Hematopoietic multipotent progenitor cell treated with erythropoietin and hydrocortisone succinate and interleukin-3 and kit ligand, for 17 days (in vitro differentiated cells): ENCODE measurements around the gene RMDN3.

Source experiments
- DNase-seq: peaks from one replicate; pipeline ENCODE4 v3.0.0-alpha.2; 2015; ENCODE audit warnings: low spot score

RMDN3 gene

DNA sequence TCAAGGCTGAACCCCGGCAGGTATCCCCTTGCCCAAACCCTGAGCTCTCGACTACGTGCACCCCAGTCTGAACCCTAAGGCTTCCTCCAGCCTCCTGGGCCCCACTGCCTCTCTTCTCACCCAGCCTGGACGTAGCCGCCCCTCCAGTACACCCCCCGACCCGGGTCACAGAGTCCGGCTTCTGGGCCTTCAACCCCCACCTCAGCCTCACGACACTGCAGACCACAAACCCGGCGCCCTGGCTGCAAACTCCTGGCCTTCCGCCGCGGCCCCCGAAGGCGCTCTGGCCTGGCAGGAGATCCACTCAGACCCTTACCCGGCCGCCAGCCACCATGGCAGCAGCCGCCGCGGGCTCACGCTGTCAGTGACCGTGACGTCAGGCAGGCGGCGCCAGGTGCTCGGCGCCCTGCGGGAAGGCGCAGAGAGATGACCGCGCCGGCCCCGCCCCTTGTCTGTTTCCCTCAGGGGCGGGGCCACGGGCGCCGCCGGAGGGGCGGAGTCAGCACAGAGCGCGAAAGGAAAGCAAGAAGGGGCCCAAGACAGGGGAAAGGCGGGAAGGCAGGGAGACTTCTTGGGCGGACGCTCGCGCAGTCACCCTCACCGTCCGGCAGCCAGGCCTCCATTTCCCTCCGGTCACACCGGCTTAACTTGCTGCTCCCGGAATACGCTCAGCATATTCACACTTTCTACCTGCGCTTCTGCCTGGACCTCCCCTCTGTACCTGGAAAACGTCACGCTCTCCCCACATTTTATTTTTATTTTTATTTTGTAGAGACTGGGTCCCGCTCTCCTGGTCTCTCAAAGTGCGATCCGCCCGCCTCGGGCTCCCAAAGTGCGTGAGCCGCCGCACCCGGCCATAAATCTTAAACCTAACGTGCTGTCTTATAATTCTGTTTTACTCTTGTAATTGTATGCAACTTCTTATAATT is at the start of gene RMDN3:
Gene RMDN3, minus strand, starts transcription at position 372 of the 929 bp plus-strand sequence. CDS start 471 bp downstream, outside the sequence.
- peak; percentile 96 for DNase-seq

- no peak for DNase-seq
Measured at GRCh38 chr15:40803688-40804087, 48.6 kb upstream of the RMDN3 start.

GRCh38 chr15:40803076-40803475 is 48.0 kb upstream of the RMDN3 start:
- DNase-seq: no peak

DNA sequence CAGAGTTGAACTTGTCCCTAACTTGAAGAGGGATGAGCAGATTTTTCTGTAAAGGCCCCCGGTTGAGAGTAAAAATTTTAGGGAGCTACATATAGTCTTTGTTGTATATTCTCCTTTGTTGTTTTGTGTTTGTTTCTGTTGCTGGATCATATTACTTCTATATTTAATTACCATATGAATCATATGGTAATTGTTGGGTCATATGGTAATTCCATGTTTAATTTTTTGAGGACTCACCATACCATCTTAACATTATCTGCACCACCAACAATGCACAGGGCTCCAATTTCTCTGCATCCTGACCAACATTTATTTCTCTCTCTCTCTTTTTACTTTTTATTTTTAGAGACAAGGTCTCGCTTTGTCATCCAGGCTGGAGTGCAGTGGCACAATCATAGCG is 44.5 kb upstream of the RMDN3 start:
- DNase-seq: no peak

DNA sequence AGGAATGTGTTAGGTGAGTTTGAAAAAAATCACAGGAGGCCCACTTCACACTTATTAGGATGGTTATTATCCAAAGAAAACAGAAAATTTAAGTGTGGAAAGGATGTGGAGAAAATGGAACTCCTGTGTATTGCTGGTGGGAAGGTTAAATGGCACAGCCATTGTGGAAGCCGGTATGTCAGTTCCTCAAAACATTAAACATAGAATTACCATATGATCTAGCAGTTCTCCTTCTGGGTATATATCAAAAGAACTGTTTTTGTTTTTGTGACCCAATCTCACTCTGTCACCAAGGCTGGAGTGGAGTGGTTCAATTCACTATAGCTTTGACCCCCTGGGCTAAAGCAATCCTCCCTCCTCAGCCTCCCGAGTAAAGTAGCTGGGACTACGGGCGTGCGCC is 41.5 kb upstream of the RMDN3 start:
- DNase-seq: no peak

DNA sequence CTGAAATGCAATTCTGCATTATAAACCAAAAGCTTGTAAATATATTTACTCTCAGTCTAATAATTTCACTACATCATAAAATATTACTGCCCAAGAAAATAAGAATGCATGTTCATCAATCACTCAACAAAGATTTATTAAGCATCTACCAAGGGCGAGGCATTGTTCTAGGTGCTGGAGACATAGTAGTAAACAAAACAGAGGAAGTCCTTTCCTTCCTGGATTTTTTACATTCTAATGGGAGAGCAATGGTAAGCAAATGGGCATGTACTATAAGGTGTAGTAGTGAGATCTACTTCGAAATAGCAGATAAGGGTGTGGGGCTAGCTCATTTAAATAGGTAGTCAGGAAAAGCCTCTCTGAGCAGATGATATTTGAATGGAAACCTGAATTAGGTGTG is 41.0 kb upstream of the RMDN3 start:
- no peak for DNase-seq

- peak; percentile 38 for DNase-seq
Measured at GRCh38 chr15:40793216-40793989, 38.3 kb upstream of the RMDN3 start.

- no peak for DNase-seq
Measured at GRCh38 chr15:40792394-40792793, 37.3 kb upstream of the RMDN3 start.

DNA sequence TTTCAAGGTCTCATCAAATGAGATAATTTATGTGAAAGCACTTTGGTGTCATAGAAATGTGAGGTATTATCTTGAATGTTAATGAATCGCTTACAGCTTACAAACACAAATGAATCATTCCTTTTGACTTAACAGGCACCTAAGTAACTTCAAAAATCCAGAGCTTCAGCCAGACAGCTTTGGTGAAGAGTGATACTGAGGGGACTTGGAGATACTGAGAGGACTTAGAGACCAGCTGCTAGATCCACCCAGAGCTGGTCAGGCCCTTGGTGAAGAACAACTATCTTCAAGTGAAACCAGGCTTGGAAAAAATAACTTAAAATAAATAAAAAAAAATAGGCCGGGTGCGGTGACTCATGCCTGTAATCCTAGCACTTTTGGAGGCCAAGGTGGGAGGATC is 35.7 kb upstream of the RMDN3 start:
- DNase-seq: no peak

GRCh38 chr15:40789999-40790398 is 34.9 kb upstream of the RMDN3 start:
- no peak for DNase-seq

GRCh38 chr15:40789119-40789518 is 34.1 kb upstream of the RMDN3 start:
- no peak for DNase-seq

DNA sequence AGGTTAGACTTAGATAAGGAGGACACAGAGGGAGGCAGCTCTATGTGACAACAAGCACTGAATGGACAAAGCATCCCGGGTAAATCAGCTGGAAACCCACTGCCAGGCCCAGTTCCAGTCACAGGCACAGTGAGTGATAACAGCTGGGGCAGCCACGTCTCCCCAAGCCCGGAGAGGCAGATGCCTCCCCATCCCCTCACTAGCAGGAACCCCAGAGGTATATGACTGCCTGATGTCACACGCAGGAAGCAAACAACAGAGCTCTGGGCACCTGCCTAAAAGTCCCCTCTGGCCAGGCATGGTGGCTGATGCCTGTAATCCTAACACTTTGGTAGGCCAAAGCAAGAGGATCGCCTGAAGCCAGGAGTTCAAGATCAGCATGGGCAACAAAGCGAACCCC is 32.9 kb upstream of the RMDN3 start:
- no peak for DNase-seq

DNA sequence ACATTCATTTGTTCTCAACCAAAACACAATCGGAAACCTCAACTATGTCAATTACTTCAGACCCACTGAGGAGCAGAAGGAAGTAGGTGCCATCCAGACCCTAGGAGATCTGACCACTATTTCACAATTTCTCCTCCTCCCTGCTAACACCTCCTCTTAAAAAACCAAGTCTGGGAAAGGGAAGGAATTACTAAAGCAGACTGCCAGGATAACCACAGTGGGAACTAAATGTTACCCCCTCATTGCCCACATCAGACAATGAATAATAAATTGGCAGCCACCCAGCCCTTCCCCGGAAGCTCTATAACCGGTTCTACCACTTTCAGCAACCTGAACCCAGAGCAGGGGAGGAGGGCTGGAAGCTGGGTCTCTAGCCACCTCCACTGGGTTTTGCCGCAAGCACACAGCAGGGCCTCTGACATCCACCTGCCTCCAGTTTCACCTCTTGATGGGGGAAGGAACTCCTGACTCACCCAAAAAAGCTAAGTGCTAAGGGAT is 32.3 kb upstream of the RMDN3 start:
- DNase-seq: no peak

GRCh38 chr15:40785814-40786213 is 30.8 kb upstream of the RMDN3 start:
- no peak for DNase-seq

DNA sequence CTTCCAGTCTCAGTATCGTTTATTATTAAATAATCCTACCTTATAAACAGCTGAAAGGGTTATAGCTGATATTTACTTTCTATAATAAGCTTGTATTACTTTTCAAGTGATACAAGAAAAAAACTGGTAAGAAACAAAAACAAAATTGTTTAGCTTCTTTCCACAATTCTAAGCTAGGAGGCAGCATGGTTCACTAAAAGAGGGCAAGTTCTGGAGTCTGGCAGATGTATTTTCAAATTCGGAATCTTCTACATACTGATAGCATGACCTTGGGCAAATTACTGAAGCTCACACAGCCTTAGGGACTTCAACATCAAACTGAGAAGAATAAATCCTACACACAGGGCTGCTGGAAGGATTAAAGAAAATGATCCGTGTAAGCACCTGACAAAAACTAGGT is 30.1 kb upstream of the RMDN3 start:
- DNase-seq: peak; percentile 21

DNA sequence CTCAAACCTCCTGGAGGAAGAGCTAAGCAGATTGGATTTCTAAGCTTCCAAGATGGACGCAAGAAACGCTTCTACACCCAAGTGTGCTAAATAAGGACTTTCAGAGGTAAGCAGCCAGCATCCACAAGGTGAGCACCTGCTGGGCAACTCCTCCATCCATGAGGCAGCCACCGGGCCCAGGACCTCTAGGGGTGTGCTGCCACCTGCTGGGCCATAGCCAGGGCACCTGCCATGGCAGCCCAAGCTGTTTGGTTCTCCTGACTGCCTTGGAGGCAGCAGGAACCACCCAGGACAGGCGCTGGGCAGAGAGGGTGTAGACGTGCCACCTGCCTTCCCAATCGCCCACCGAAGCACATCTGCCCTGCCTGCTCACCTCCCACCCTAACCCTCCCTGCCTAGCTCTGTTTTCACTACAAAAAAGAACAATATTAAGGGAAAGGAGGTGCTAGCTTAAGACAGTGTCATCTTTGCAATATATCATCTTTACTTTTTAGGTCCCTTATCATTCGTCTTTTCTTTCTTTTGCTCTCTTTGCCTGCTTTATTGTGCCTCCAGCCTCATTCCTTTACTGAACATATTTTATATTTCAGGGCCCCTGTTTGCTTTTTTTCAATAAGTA is 27.7 kb upstream of the RMDN3 start:
- DNase-seq: peak; percentile 92

- peak; percentile 61 for DNase-seq
Measured at GRCh38 chr15:40776537-40777141, 21.6 kb upstream of the RMDN3 start.

DNA sequence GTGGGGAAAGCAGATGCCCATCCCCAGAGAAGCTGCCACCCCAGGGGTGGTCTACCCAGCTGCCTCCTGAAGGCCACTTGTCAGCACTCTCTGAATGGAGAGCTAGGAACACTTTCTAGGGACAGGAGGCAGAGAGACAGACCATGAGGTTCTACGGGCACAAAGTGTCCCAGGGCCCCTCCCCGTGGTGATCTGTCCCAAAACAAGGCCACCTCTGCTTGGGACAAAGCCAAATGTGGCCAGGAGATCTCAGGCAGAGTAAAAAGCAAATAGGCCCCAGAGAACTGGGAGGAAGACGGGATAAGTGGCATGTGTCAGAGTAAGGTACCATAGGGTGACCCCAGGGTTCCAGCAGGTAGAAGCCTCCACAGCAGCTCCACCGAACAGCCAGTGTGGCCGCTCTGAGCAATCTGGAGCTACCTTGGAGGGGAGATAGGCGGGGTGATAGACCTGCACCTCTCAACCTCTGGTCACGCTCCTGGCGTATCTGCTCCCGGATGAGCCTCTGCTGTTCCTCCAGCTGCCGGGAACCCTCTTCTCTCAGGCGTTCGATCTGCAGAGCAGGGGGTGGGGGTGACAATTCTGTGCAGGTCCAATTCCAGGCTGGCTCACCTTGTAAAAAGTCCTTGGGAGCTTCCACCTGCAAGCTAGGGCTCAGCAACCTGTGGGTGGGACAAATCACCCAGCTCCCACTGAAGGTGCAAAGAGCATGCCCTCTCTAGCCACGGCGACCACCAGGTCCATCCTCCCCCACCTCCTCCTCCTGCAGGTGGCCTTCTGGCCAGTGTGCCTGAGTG is 20.9 kb upstream of the RMDN3 start:
- DNase-seq: no peak

GRCh38 chr15:40775007-40775406 is 20.0 kb upstream of the RMDN3 start:
- DNase-seq: no peak

- no peak for DNase-seq
Measured at GRCh38 chr15:40773902-40774301, 18.8 kb upstream of the RMDN3 start.

GRCh38 chr15:40773496-40773895 is 18.4 kb upstream of the RMDN3 start:
- DNase-seq: no peak
